ENCODE results near the gene GPX6.
"Not testable (repeated sequence)": the region's sequence is repeated elsewhere in the genome, so short reads cannot be mapped to it uniquely, and the experiment has no call there.

GPX6 gene

GRCh38 chr6:28525496-28526039 lies 10.0 kb upstream of the GPX6 start, which contains the start of gene GPX5:
GPX5 (plus strand) TSS chr6:28525881; CDS start chr6:28526014, 133 bp downstream.
- FAIRE-seq (no peak), DNase-seq (ENCODE audit: low spot score) (peak; percentile 79)

GRCh38 chr6:28523241-28523622 lies 7.6 kb upstream of the GPX6 start:
- no peak for FAIRE-seq
- DNase-seq (ENCODE audit: low spot score): no peak

GRCh38 chr6:28522594-28523240 lies 7.1 kb upstream of the GPX6 start:
- DNase-seq (ENCODE audit: low spot score): no peak
- FAIRE-seq: no peak

- FAIRE-seq (no peak), DNase-seq (ENCODE audit: low spot score) (no peak)
Observed at GRCh38 chr6:28517964-28518363, 2.4 kb upstream of the GPX6 start.

GRCh38 chr6:28512387-28512786 lies 3.2 kb downstream of the GPX6 start:
- not testable (repeated sequence) for FAIRE-seq; DNase-seq (ENCODE audit: low spot score)

- DNase-seq (ENCODE audit: low spot score) (no peak), FAIRE-seq (no peak)
Observed at GRCh38 chr6:28511628-28512300, 3.8 kb downstream of the GPX6 start.

- DNase-seq (ENCODE audit: low spot score): no peak
- no peak for FAIRE-seq
Observed at GRCh38 chr6:28506807-28507475, 8.7 kb downstream of the GPX6 start.

GRCh38 chr6:28505733-28506132 lies 9.9 kb downstream of the GPX6 start:
- no peak for FAIRE-seq
- DNase-seq (ENCODE audit: low spot score): no peak

- FAIRE-seq; DNase-seq (ENCODE audit: low spot score): not testable (repeated sequence)
Observed at GRCh38 chr6:28502709-28503305, 12.8 kb downstream of the GPX6 start.

- not testable (repeated sequence) for FAIRE-seq; DNase-seq (ENCODE audit: low spot score)
Observed at GRCh38 chr6:28502136-28502535, 13.5 kb downstream of the GPX6 start.

- no peak for FAIRE-seq
- DNase-seq (ENCODE audit: low spot score): no peak
Observed at GRCh38 chr6:28501259-28501658, 14.3 kb downstream of the GPX6 start.

- no peak for FAIRE-seq
- DNase-seq (ENCODE audit: low spot score): no peak
Observed at GRCh38 chr6:28497893-28498292, 17.7 kb downstream of the GPX6 start.

GRCh38 chr6:28497306-28497705 lies 18.3 kb downstream of the GPX6 start:
- no peak for FAIRE-seq
- no peak for DNase-seq (ENCODE audit: low spot score)

- DNase-seq (ENCODE audit: low spot score) (no peak), FAIRE-seq (no peak)
Observed at GRCh38 chr6:28496099-28496779, 19.4 kb downstream of the GPX6 start.

- DNase-seq (ENCODE audit: low spot score) (no peak), FAIRE-seq (no peak)
Observed at GRCh38 chr6:28491984-28492317, 23.6 kb downstream of the GPX6 start.

- DNase-seq (ENCODE audit: low spot score): no peak
- no peak for FAIRE-seq
Observed at GRCh38 chr6:28490205-28490890, 25.2 kb downstream of the GPX6 start.

GRCh38 chr6:28489366-28490204 lies 26.0 kb downstream of the GPX6 start:
- FAIRE-seq (no peak), DNase-seq (ENCODE audit: low spot score) (peak; percentile 23)

GRCh38 chr6:28488916-28489365 lies 26.7 kb downstream of the GPX6 start:
- no peak for DNase-seq (ENCODE audit: low spot score)
- no peak for FAIRE-seq

- FAIRE-seq (no peak), DNase-seq (ENCODE audit: low spot score) (no peak)
Observed at GRCh38 chr6:28486988-28487742, 28.4 kb downstream of the GPX6 start.
